ENCODE data around the gene GPR160. TPM values are rescaled to one million over a fixed set of nuclear protein-coding genes. Genes with fewer than 3 reads are reported as not detected.

The GPR160 gene
- total RNA-seq, 1 experiment from 2014 or later = 9.9 TPM

- no peak overlapping the region for H3K9ac ChIP-seq (ENCODE audit: low read length)
- no peaks in the 10 kb centered on the region for H3K9me2 ChIP-seq (ENCODE audit: insufficient read depth)
- H4K20me1 ChIP-seq (ENCODE audit: insufficient read depth) = no peaks in the 10 kb centered on the region
- no peaks in the 10 kb centered on the region for H3K79me2 ChIP-seq (ENCODE audit: insufficient read depth, low read length)
- no peak overlapping the region for H3K27ac ChIP-seq (ENCODE audit: low read depth, low read length)
- TF ChIP-seq POLR2A (IDR thresholded peaks at IDR 0.05; ENCODE audit: borderline replicate concordance, extremely low read depth, insufficient read depth, insufficient read length) (no peak), MAX (IDR thresholded peaks at IDR 0.05) (no peak), EZH2 (IDR thresholded peaks at IDR 0.05) (no peak), ZFX (IDR thresholded peaks at IDR 0.05) (no peak), YY1 (IDR thresholded peaks at IDR 0.05; ENCODE audit: extremely low read depth, insufficient replicate concordance, low read depth, low read length) (no peak), SRF (IDR thresholded peaks at IDR 0.05; ENCODE audit: low read depth) (no peak), ATF3 (IDR thresholded peaks at IDR 0.05) (no peak), EGR1 (IDR thresholded peaks at IDR 0.05; ENCODE audit: low read depth) (no peak), SIN3A (IDR thresholded peaks at IDR 0.05; ENCODE audit: low read depth) (no peak), SP1 (IDR thresholded peaks at IDR 0.05; ENCODE audit: low read depth) (no peak), ELF1 (IDR thresholded peaks at IDR 0.05; ENCODE audit: borderline replicate concordance, low read depth) (no peak), ZNF274 (IDR thresholded peaks at IDR 0.05; ENCODE audit: low read depth, low read length) (no peak)
- H3K4me3 ChIP-seq (replicated peaks in 1 of 2; ENCODE audit: low read depth in 1 of 2, low read length in 2 of 2) = no peak overlapping the region
- ChIA-PET RAD21 (ENCODE audit: low non-redundant PET in 1 of 2, low total read pairs in 2 of 2, uncharacterized antibody in 2 of 2, unreplicated experiment in 2 of 2) (no interaction called here), CTCF (no interaction called here), POLR2A (no interaction called here)
- no peaks in the 10 kb centered on the region for H3K9me3 ChIP-seq (ENCODE audit: control insufficient read depth in 1 of 2, insufficient read depth in 1 of 2, low read depth in 1 of 2, low read length in 2 of 2)
- BruUV-seq (replicated peaks) = no TSS peak
- DNase-seq (ENCODE audit: low read depth, low spot score) = no peak
- H3K36me3 ChIP-seq (ENCODE audit: control insufficient read depth in 1 of 2, insufficient read depth in 2 of 2, low read length in 2 of 2) = peaks cover 4% of the 10 kb centered on the region in 2 experiments; a peak in 1 of 4 replicates
- H3K27me3 ChIP-seq (ENCODE audit: insufficient read depth, low read length) = no peaks in the 10 kb centered on the region
- no peak for ATAC-seq
- intact Hi-C loops (cut with micrococcal nuclease) = no loop called here
- H2AFZ ChIP-seq (ENCODE audit: low read depth, low read length, poor library complexity, severe bottlenecking) = no peak overlapping the region
- no peak overlapping the region for H3K4me2 ChIP-seq (ENCODE audit: low read length)
- no peaks in the 10 kb centered on the region for H3K4me1 ChIP-seq (ENCODE audit: control insufficient read depth in 1 of 2, insufficient read depth in 2 of 2, low read length in 2 of 2)
Observed at GRCh38 chr3:169996063-169996462, 41.7 kb upstream of the GPR160 start.

GRCh38 chr3:169998668-169999131 is 39.1 kb upstream of the GPR160 start:
- no peak overlapping the region for H2AFZ ChIP-seq (ENCODE audit: low read depth, low read length, poor library complexity, severe bottlenecking)
- ChIA-PET CTCF (no interaction called here), RAD21 (ENCODE audit: low non-redundant PET in 1 of 2, low total read pairs in 2 of 2, uncharacterized antibody in 2 of 2, unreplicated experiment in 2 of 2) (no interaction called here), POLR2A (no interaction called here)
- intact Hi-C loops (cut with micrococcal nuclease) = no loop called here
- H3K4me1 ChIP-seq (ENCODE audit: control insufficient read depth in 1 of 2, insufficient read depth in 2 of 2, low read length in 2 of 2) = no peaks in the 10 kb centered on the region
- no peaks in the 10 kb centered on the region for H4K20me1 ChIP-seq (ENCODE audit: insufficient read depth)
- H3K9ac ChIP-seq (ENCODE audit: low read length) = no peak overlapping the region
- DNase-seq (ENCODE audit: low read depth, low spot score) (no peak), ATAC-seq (no peak)
- H3K4me2 ChIP-seq (ENCODE audit: low read length) = no peak overlapping the region
- TF ChIP-seq CEBPB (IDR thresholded peaks at IDR 0.05; ENCODE audit: low read depth) (no peak), SP1 (IDR thresholded peaks at IDR 0.05; ENCODE audit: low read depth) (no peak), JUND (IDR thresholded peaks at IDR 0.05) (no peak), SRF (IDR thresholded peaks at IDR 0.05; ENCODE audit: low read depth) (no peak), YY1 (IDR thresholded peaks at IDR 0.05; ENCODE audit: extremely low read depth, insufficient replicate concordance, low read depth, low read length) (no peak), REST (IDR thresholded peaks at IDR 0.05; ENCODE audit: low read depth) (no peak), ATF3 (IDR thresholded peaks at IDR 0.05) (no peak), EZH2phosphoT487 (IDR thresholded peaks at IDR 0.05; ENCODE audit: borderline replicate concordance) (no peak), ELF1 (IDR thresholded peaks at IDR 0.05; ENCODE audit: borderline replicate concordance, low read depth) (no peak), POLR2A (IDR thresholded peaks at IDR 0.05; ENCODE audit: borderline replicate concordance, extremely low read depth, insufficient read depth, insufficient read length) (no peak), SIN3A (IDR thresholded peaks at IDR 0.05; ENCODE audit: low read depth) (no peak), FOSL1 (IDR thresholded peaks at IDR 0.05; ENCODE audit: low read depth) (no peak)
- H3K27me3 ChIP-seq (ENCODE audit: insufficient read depth, low read length) = no peaks in the 10 kb centered on the region
- no peaks in the 10 kb centered on the region for H3K9me3 ChIP-seq (ENCODE audit: control insufficient read depth in 1 of 2, insufficient read depth in 1 of 2, low read depth in 1 of 2, low read length in 2 of 2)
- no TSS peak for BruUV-seq (replicated peaks)
- H3K4me3 ChIP-seq (replicated peaks in 1 of 2; ENCODE audit: low read depth in 1 of 2, low read length in 2 of 2) = no peak overlapping the region
- peaks cover 0 to 4% of the 10 kb centered on the region in 2 experiments; a peak in 1 of 4 replicates for H3K36me3 ChIP-seq (ENCODE audit: control insufficient read depth in 1 of 2, insufficient read depth in 2 of 2, low read length in 2 of 2)
- no peaks in the 10 kb centered on the region for H3K9me2 ChIP-seq (ENCODE audit: insufficient read depth)
- no peak overlapping the region for H3K27ac ChIP-seq (ENCODE audit: low read depth, low read length)
- no peaks in the 10 kb centered on the region for H3K79me2 ChIP-seq (ENCODE audit: insufficient read depth, low read length)
